Activated T-cell treated with anti-CD3 and anti-CD28 coated beads, Interleukin-2, amount 50 U/mL, for 4 hours (primary cell): ENCODE measurements around the gene DRGX. TPM values are rescaled to one million over a fixed set of nuclear protein-coding genes. Genes with fewer than 3 reads are reported as not detected.

Source experiments
- ATAC-seq, 2 donors: fragments of 200-7000 bp; cut with Tn5 transposase; one replicate each; pipeline ENCODE4 v1.10.0; 2021
- DNase-seq: peaks from one replicate; pipeline ENCODE4 v3.0.0-alpha.2; 2020
- H3K27me3 Mint-ChIP-seq: one replicate; pipeline ENCODE4 v1.8.0; 2021; ENCODE audit warnings: low read depth, mixed read lengths
- H3K36me3 Mint-ChIP-seq: one replicate; pipeline ENCODE4 v1.8.0; 2022; ENCODE audit warnings: mixed read lengths; ENCODE audit not compliant: insufficient read depth
- H3K4me1 Mint-ChIP-seq: one replicate; pipeline ENCODE4 v1.8.0; 2021; ENCODE audit warnings: low read depth, mixed read lengths
- H3K4me3 Mint-ChIP-seq: one replicate; pipeline ENCODE4 v1.8.0; 2021; ENCODE audit warnings: mild to moderate bottlenecking, moderate library complexity, mixed read lengths
- H3K9me3 Mint-ChIP-seq: one replicate; pipeline ENCODE4 v1.8.0; 2021; ENCODE audit warnings: mixed read lengths
- total RNA-seq, 3 donors: library from RNA; stranded (reverse); gene quantifications; one replicate each; pipeline ENCODE4 v1.2.1, GENCODE V29; 2021

The DRGX gene
- total RNA-seq, 3 donors from 2014 or later: not detected

GRCh38 chr10:49397036-49397999 is 1.4 kb upstream of the DRGX start:
- H3K27me3 Mint-ChIP-seq: peaks cover 77% of the 10 kb centered on the region
- ATAC-seq (peak; percentile 21 to 33), DNase-seq (no peak)
- H3K9me3 Mint-ChIP-seq: no peaks in the 10 kb centered on the region
- H3K4me1 Mint-ChIP-seq: peaks cover 13% of the 10 kb centered on the region
- H3K4me3 Mint-ChIP-seq: no peak overlapping the region
- H3K36me3 Mint-ChIP-seq: no peaks in the 10 kb centered on the region

DNA sequence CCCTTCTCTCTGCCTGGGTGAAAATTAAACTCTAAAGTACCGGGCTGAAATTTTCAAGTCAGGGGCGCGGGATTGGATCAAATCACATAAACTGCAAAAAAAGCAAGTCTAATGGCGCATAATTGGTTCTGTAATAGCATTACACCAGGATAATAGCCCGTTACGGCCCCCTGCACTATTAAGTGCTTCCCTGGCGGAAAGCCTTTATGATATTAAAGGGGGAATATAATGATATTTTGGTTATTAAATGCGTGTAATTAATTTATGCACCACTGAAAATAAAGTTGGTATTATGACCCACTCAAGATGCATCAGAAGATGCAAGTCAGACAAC is 744 bp upstream of the DRGX start:
- H3K27me3 Mint-ChIP-seq: peaks cover 79% of the 10 kb centered on the region
- peaks cover 13% of the 10 kb centered on the region for H3K4me1 Mint-ChIP-seq
- H3K9me3 Mint-ChIP-seq: no peaks in the 10 kb centered on the region
- no peak overlapping the region for H3K4me3 Mint-ChIP-seq
- ATAC-seq (no peak), DNase-seq (no peak)
- no peaks in the 10 kb centered on the region for H3K36me3 Mint-ChIP-seq

- no peak overlapping the region for H3K4me3 Mint-ChIP-seq
- H3K36me3 Mint-ChIP-seq: no peaks in the 10 kb centered on the region
- DNase-seq (no peak), ATAC-seq (no peak)
- peaks cover 13% of the 10 kb centered on the region for H3K4me1 Mint-ChIP-seq
- peaks cover 77% of the 10 kb centered on the region for H3K27me3 Mint-ChIP-seq
- no peaks in the 10 kb centered on the region for H3K9me3 Mint-ChIP-seq
Measured at GRCh38 chr10:49394933-49395740, 752 bp downstream of the DRGX start.

- Mint-ChIP-seq H3K4me1 (peaks cover 13% of the 10 kb centered on the region), H3K4me3 (no peak overlapping the region), H3K36me3 (no peaks in the 10 kb centered on the region), H3K27me3 (peaks cover 70% of the 10 kb centered on the region), H3K9me3 (no peaks in the 10 kb centered on the region)
- DNase-seq: no peak
- no peak for ATAC-seq
Measured at GRCh38 chr10:49393757-49394156, 2.1 kb downstream of the DRGX start.

DNA sequence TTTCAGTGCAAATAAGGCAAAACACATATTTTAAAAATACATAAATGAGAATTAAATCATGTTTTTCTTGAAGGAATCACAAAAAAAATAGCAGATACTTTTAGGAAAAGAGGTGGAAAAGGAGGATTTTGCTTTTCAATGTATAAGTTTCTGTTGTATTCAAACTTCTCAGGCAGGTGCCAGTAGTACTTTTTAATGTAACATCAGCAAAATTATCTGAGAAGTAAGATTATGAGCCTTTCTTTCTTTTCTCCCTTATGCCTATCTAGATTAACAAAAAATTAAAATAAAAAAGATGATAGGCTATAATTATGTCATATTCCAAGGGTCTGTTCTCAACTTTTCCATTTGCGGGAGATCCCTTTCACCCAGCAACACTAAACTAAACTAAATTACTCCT is 2.6 kb downstream of the DRGX start:
- H3K27me3 Mint-ChIP-seq: peaks cover 68% of the 10 kb centered on the region
- no peaks in the 10 kb centered on the region for H3K36me3 Mint-ChIP-seq
- ATAC-seq (no peak), DNase-seq (no peak)
- no peak overlapping the region for H3K4me3 Mint-ChIP-seq
- H3K9me3 Mint-ChIP-seq: no peaks in the 10 kb centered on the region
- H3K4me1 Mint-ChIP-seq: peaks cover 8% of the 10 kb centered on the region

- DNase-seq: no peak
- Mint-ChIP-seq H3K4me1 (no peaks in the 10 kb centered on the region), H3K9me3 (no peaks in the 10 kb centered on the region), H3K4me3 (no peak overlapping the region), H3K36me3 (no peaks in the 10 kb centered on the region), H3K27me3 (peaks cover 38% of the 10 kb centered on the region)
- ATAC-seq: no peak
Measured at GRCh38 chr10:49389361-49389933, 6.4 kb downstream of the DRGX start.

GRCh38 chr10:49388161-49388560 is 7.7 kb downstream of the DRGX start:
- H3K27me3 Mint-ChIP-seq: peaks cover 27% of the 10 kb centered on the region
- DNase-seq (no peak), ATAC-seq (no peak)
- H3K4me1 Mint-ChIP-seq: no peaks in the 10 kb centered on the region
- H3K36me3 Mint-ChIP-seq: no peaks in the 10 kb centered on the region
- no peak overlapping the region for H3K4me3 Mint-ChIP-seq
- no peaks in the 10 kb centered on the region for H3K9me3 Mint-ChIP-seq

- no peak for ATAC-seq
- H3K36me3 Mint-ChIP-seq: no peaks in the 10 kb centered on the region
- no peaks in the 10 kb centered on the region for H3K4me1 Mint-ChIP-seq
- peaks cover 18% of the 10 kb centered on the region for H3K27me3 Mint-ChIP-seq
- H3K9me3 Mint-ChIP-seq: no peaks in the 10 kb centered on the region
- H3K4me3 Mint-ChIP-seq: no peak overlapping the region
- DNase-seq: no peak
Measured at GRCh38 chr10:49387071-49387470, 8.8 kb downstream of the DRGX start.

- DNase-seq: no peak
- no peak overlapping the region for H3K4me3 Mint-ChIP-seq
- no peaks in the 10 kb centered on the region for H3K36me3 Mint-ChIP-seq
Measured at GRCh38 chr10:49385939-49386922, 9.7 kb downstream of the DRGX start.

DNA sequence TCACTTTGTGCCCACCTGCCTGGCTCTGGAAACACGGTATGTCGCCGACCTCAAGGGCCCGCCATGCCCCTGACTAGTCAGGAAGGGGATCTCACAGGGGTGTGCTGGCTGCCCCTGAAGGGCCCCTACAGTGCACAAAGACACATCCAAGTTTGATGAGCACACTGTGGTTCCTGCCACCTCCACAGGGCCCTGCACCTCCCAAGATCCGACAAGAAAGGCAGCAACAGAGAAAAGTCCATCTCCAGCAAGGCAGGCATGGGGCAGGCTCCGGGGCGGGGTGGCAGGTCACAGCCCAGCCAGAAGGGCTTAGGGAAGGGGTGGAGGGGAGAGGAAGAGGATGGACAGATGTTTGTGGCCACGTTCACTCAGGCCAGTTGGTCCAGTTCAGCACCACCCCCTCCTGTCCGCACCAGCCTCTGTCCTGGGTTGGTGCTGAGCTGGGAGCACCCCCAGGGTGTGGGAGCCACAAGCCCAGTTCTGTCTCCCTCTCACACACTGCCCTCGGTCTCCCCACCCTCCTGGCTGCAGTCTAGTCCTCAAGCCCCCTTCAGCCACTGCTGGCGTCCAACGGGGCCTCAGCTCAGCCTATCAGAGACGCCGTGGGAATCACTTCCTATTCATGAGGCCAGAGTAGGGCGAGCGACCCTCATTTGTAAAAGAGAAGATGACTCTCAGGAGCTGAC is 11.5 kb downstream of the DRGX start:
- DNase-seq: no peak
- Mint-ChIP-seq H3K4me1 (no peaks in the 10 kb centered on the region), H3K36me3 (no peaks in the 10 kb centered on the region), H3K4me3 (no peak overlapping the region), H3K27me3 (peaks cover 8% of the 10 kb centered on the region), H3K9me3 (no peaks in the 10 kb centered on the region)
- ATAC-seq: no peak

More at GRCh38 chr10:49385939-49386922, 9.7 kb downstream of the DRGX start:
- H3K4me1 Mint-ChIP-seq: no peaks in the 10 kb centered on the region
- no peaks in the 10 kb centered on the region for H3K9me3 Mint-ChIP-seq
- no peak for ATAC-seq
- H3K27me3 Mint-ChIP-seq: peaks cover 14% of the 10 kb centered on the region

DNA sequence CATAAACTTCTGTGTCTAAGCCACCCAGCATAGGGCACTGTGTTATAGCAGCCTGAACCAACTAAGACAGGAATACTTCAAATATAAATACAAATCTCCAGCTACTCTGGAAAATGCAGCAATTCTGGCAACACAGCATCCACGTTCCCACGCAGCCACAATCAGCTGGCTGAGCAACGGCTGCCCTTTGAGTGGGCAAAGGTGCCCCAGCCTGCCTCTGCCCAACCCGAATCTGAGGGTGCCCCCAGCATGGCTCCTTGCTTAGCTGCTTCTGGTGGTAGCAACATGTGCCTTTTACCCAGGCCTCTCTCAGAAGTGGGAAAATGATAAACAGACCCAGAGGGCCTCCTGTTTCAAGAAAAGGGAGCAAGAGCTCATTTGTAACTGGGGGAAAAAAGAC is 12.0 kb downstream of the DRGX start:
- H3K9me3 Mint-ChIP-seq: no peaks in the 10 kb centered on the region
- H3K4me1 Mint-ChIP-seq: no peaks in the 10 kb centered on the region
- ATAC-seq (no peak), DNase-seq (no peak)
- H3K27me3 Mint-ChIP-seq: peaks cover 6% of the 10 kb centered on the region
- H3K36me3 Mint-ChIP-seq: no peaks in the 10 kb centered on the region
- no peak overlapping the region for H3K4me3 Mint-ChIP-seq

DNA sequence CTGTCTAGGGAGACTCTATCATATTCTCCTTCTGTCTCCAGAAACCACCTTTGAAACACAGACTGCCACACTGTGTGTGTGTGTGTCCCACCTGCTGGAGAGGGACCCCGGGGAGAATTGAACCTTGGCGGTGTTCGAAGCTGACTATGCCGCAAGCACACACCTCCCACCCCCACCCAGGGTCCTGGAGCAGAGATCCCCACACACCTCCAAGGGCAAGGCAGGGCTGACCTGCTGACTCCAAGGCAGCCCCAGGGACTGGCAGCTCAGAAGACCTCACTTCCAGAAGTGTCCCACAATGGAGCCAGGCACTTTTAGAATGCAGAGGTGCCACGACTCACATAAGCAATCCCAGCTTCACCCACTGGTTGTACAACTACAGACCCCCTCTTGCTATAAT is 13.1 kb downstream of the DRGX start:
- Mint-ChIP-seq H3K9me3 (no peaks in the 10 kb centered on the region), H3K27me3 (peaks cover 3% of the 10 kb centered on the region), H3K36me3 (no peaks in the 10 kb centered on the region), H3K4me3 (no peak overlapping the region), H3K4me1 (no peaks in the 10 kb centered on the region)
- DNase-seq (no peak), ATAC-seq (no peak)

- peaks cover 3% of the 10 kb centered on the region for H3K27me3 Mint-ChIP-seq
- no peaks in the 10 kb centered on the region for H3K36me3 Mint-ChIP-seq
- no peaks in the 10 kb centered on the region for H3K4me1 Mint-ChIP-seq
- ATAC-seq (peak in 1 of 2 donors; percentile 12), DNase-seq (no peak)
- no peak overlapping the region for H3K4me3 Mint-ChIP-seq
- H3K9me3 Mint-ChIP-seq: no peaks in the 10 kb centered on the region
Measured at GRCh38 chr10:49382226-49382625, 13.7 kb downstream of the DRGX start.
